NT2/D1 (cell line): ENCODE results near the gene CD53.

Source experiments
- DNase-seq: peaks from one replicate; pipeline ENCODE4 v3.0.0-alpha.2; 2011; ENCODE audit warnings: low read depth, low spot score
- H3K27me3 ChIP-seq: 2 replicates; pipeline ENCODE4 v1.6.0; 2011; ENCODE audit warnings: mild to moderate bottlenecking; ENCODE audit not compliant: insufficient read length, insufficient read depth
- H3K36me3 ChIP-seq: 2 replicates; pipeline ENCODE4 v1.6.1; 2011; ENCODE audit warnings: mild to moderate bottlenecking, low read length, mixed read lengths; ENCODE audit not compliant: insufficient read depth, insufficient read length
- H3K4me1 ChIP-seq: 2 replicates; pipeline ENCODE4 v1.5.1; 2011; ENCODE audit not compliant: insufficient read depth, insufficient read length
- H3K4me3 ChIP-seq: 2 replicates; pipeline ENCODE4 v1.5.1; 2011; ENCODE audit warnings: low read depth; ENCODE audit not compliant: insufficient read length
- H3K9ac ChIP-seq: 2 replicates; pipeline ENCODE4 v1.6.0; 2011; ENCODE audit warnings: low read depth; ENCODE audit not compliant: insufficient read length
- H3K9me3 ChIP-seq: 2 replicates; pipeline ENCODE4 v1.5.1; 2011; ENCODE audit warnings: mild to moderate bottlenecking, low read length; ENCODE audit not compliant: insufficient read depth
- SUZ12 ChIP-seq: IDR thresholded peaks from 2 replicates; pipeline ENCODE4 v1.6.1; 2011; ENCODE audit not compliant: insufficient read length, insufficient read depth; ENCODE audit errors: extremely low read depth
- YY1 ChIP-seq: IDR thresholded peaks from 2 replicates; pipeline ENCODE4 v1.6.1; 2011; ENCODE audit not compliant: insufficient read length, insufficient read depth
- ZNF274 ChIP-seq: IDR thresholded peaks from 2 replicates; pipeline ENCODE4 v1.6.1; 2011; ENCODE audit warnings: mild to moderate bottlenecking, low read depth, low read length

The CD53 gene

DNA sequence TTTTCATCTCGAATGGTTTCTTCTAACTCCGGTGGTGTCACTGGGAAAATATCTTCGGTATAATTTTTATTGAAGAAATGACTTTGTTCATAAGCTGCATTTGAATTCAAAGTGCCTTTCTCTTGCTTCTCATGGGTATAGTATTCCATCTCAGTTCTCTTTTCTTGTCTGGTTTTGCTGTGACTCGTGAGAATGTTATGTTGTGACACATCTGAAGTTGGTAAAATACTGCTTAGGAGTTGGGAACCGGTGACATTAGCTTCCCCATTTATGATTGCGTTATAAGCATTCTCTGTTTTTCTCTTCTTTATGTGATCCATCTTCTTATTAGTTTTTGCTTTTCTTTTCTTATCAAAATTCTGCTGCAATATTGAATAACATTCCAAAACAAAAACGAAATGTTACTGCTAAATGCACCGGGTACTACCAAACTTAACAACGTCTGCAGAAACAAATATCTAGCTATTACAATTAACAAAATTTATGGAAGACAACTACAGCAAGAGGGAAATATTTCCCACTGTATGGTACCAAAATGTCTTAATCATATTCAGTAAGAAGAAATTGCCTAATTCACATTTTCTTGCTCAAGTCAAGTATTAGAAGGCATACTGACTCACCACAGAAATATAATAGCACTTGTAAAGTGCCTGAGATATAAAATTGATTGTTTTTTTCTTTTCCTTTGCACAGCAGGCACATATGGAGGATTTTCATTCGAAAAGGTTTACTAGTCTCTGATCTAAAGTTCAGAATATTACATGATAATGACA is 75.3 kb downstream of the CD53 start:
- H3K36me3 ChIP-seq: peaks cover 57% of the 10 kb centered on the region

More for the DNA sequence above, 75.3 kb downstream of the CD53 start:
- Histone ChIP-seq H3K27me3 (no peaks in the 10 kb centered on the region), H3K4me1 (no peaks in the 10 kb centered on the region), H3K9me3 (no peaks in the 10 kb centered on the region), H3K9ac (no peak overlapping the region), H3K4me3 (no peak overlapping the region)
- no peak for DNase-seq
- TF ChIP-seq ZNF274 (no peak), YY1 (no peak), SUZ12 (no peak)
